Neural progenitor cell (in vitro differentiated cells): Measurements from ENCODE around the gene FAM110C. TPM values are rescaled to one million over a fixed set of nuclear protein-coding genes. Genes with fewer than 3 reads are reported as not detected.

Experiments used
- DNase-seq: peaks from one replicate; pipeline ENCODE4 v3.0.0-alpha.2; 2016; ENCODE audit warnings: low spot score
- H2AFZ ChIP-seq: fragments of 200-600 bp; sonication (generic); replicated peaks from 2 replicates; pipeline ENCODE4 v1.6.1; 2016; ENCODE audit warnings: antibody characterized with exemption
- H3F3A ChIP-seq: fragments of 200-600 bp; sonication (generic); 2 replicates; pipeline ENCODE4 v1.6.1; 2016; ENCODE audit warnings: antibody characterized with exemption, low read depth
- H3K27ac ChIP-seq: fragments of 200-600 bp; sonication (generic); 2 replicates; pipeline ENCODE4 v1.5.1; 2016; ENCODE audit warnings: mild to moderate bottlenecking
- H3K27me3 ChIP-seq: fragments of 200-600 bp; sonication (generic); 2 replicates; pipeline ENCODE4 v1.6.1; 2016; ENCODE audit warnings: mild to moderate bottlenecking, moderate library complexity
- H3K36me3 ChIP-seq: fragments of 200-600 bp; sonication (generic); 2 replicates; pipeline ENCODE4 v1.5.1; 2016
- H3K4me1 ChIP-seq: fragments of 200-600 bp; sonication (generic); 2 replicates; pipeline ENCODE4 v1.6.1; 2016; ENCODE audit warnings: mixed run types
- H3K4me2 ChIP-seq: fragments of 200-600 bp; sonication (generic); 2 replicates; pipeline ENCODE4 v1.6.1; 2016
- H3K4me3 ChIP-seq: fragments of 200-600 bp; sonication (generic); 2 replicates; pipeline ENCODE4 v1.5.1; 2016
- H3K79me2 ChIP-seq: fragments of 200-600 bp; sonication (generic); 2 replicates; pipeline ENCODE4 v1.6.1; 2016; ENCODE audit warnings: low read depth
- H3K9ac ChIP-seq: fragments of 200-600 bp; sonication (generic); 2 replicates; pipeline ENCODE4 v1.6.1; 2016
- H3K9me3 ChIP-seq: fragments of 200-600 bp; sonication (generic); 2 replicates; pipeline ENCODE4 v1.5.1; 2016; ENCODE audit warnings: low read depth
- H4K20me1 ChIP-seq: fragments of 200-600 bp; sonication (generic); 2 replicates; pipeline ENCODE4 v1.6.1; 2016; ENCODE audit warnings: low read depth
- H3K27ac Mint-ChIP-seq: 3 replicates; pipeline ENCODE4 v1.8.0; 2021; ENCODE audit warnings: mixed read lengths
- H3K27me3 Mint-ChIP-seq: 2 replicates; pipeline ENCODE4 v1.8.0; 2022; ENCODE audit warnings: low read depth, mild to moderate bottlenecking, inconsistent platforms, moderate library complexity, mixed read lengths; ENCODE audit not compliant: insufficient read depth
- H3K36me3 Mint-ChIP-seq: 3 replicates; pipeline ENCODE4 v1.8.0; 2021; ENCODE audit warnings: mixed read lengths
- H3K4me1 Mint-ChIP-seq: 3 replicates; pipeline ENCODE4 v1.8.0; 2021; ENCODE audit warnings: mixed read lengths
- H3K4me3 Mint-ChIP-seq: 3 replicates; pipeline ENCODE4 v1.8.0; 2021; ENCODE audit warnings: mild to moderate bottlenecking, moderate library complexity, mixed read lengths
- H3K9me3 Mint-ChIP-seq: 3 replicates; pipeline ENCODE4 v1.8.0; 2020; ENCODE audit warnings: mixed read lengths
- CTCF ChIP-seq: fragments of 200-600 bp; sonication (generic); IDR thresholded peaks from 2 replicates; pipeline ENCODE4 v1.5.1; 2017; ENCODE audit warnings: antibody characterized with exemption, mild to moderate bottlenecking
- EZH2 ChIP-seq: fragments of 200-600 bp; sonication (generic); IDR thresholded peaks from 2 replicates; pipeline ENCODE4 v1.6.1; 2017; ENCODE audit warnings: antibody characterized with exemption, mild to moderate bottlenecking, moderate library complexity
- EZH2phosphoT487 ChIP-seq: fragments of 200-600 bp; sonication (generic); IDR thresholded peaks from 2 replicates; pipeline ENCODE4 v1.6.1; 2017; ENCODE audit warnings: antibody characterized with exemption
- total RNA-seq: library from RNA; depleted of rRNA; stranded (reverse); fragments of >200 nt; gene quantifications from 2 replicates; pipeline ENCODE4 v1.2.3, GENCODE V29; 2015; ENCODE audit warnings: low replicate concordance

The FAM110C gene
- total RNA-seq, 1 donor from 2014 or later = 0.65 TPM

- H2AFZ ChIP-seq = no peak overlapping the region
- H3K4me1 ChIP-seq = no peaks in the 10 kb centered on the region
- no peaks in the 10 kb centered on the region for H3K9me3 ChIP-seq
- Mint-ChIP-seq H3K9me3 (no peaks in the 10 kb centered on the region), H3K36me3 (peaks cover 2% of the 10 kb centered on the region), H3K27ac (no peak overlapping the region), H3K4me3 (no peak overlapping the region), H3K4me1 (peaks cover 6% of the 10 kb centered on the region), H3K27me3 (peaks cover 21% of the 10 kb centered on the region)
- H3K27ac ChIP-seq = no peak overlapping the region
- H3K4me3 ChIP-seq = no peak overlapping the region
- TF ChIP-seq EZH2phosphoT487 (no peak), EZH2 (no peak), CTCF (no peak)
- no peak overlapping the region for H3K9ac ChIP-seq
- DNase-seq = no peak
- H3K27me3 ChIP-seq = peaks cover 29% of the 10 kb centered on the region
- peaks cover 9% of the 10 kb centered on the region for H3F3A ChIP-seq
- no peaks in the 10 kb centered on the region for H3K36me3 ChIP-seq
- H3K4me2 ChIP-seq = no peak overlapping the region
- H4K20me1 ChIP-seq = peaks cover 9% of the 10 kb centered on the region
- no peaks in the 10 kb centered on the region for H3K79me2 ChIP-seq
These were observed 5.8 kb downstream of the FAM110C start for GRCh38 chr2:40465-40864.

DNA sequence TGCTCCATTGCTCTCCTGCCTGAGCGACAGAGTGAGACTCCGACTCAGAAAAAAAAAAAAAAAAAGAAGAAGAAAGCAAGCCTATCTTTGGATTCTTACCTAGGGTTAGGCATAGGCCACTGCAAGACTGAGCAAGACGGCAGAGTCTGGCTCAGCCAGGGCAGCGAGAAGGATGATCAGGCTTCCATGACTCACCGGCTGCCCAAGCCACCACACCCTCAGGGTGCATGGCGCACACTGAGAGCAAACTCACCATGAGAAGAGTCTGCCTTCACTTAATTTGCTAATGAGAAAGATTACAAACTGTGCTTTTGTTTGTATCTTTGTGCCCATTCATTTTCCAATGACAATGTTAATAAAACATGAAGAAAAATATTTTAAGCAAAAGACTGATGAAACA lies 8.2 kb downstream of the FAM110C start:
- TF ChIP-seq EZH2phosphoT487 (no peak), CTCF (no peak), EZH2 (no peak)
- no peaks in the 10 kb centered on the region for H4K20me1 ChIP-seq
- H3K4me2 ChIP-seq = no peak overlapping the region
- no peaks in the 10 kb centered on the region for H3F3A ChIP-seq
- H3K9me3 ChIP-seq = no peaks in the 10 kb centered on the region
- H2AFZ ChIP-seq = no peak overlapping the region
- H3K4me1 Mint-ChIP-seq = no peaks in the 10 kb centered on the region
- DNase-seq = no peak
- no peaks in the 10 kb centered on the region for H3K79me2 ChIP-seq
- no peak overlapping the region for H3K4me3 Mint-ChIP-seq
- H3K4me3 ChIP-seq = no peak overlapping the region
- H3K9ac ChIP-seq = no peak overlapping the region
- H3K27ac ChIP-seq = no peak overlapping the region
- H3K27me3 Mint-ChIP-seq = peaks cover 2% of the 10 kb centered on the region
- peaks cover 2% of the 10 kb centered on the region for H3K36me3 Mint-ChIP-seq
- H3K4me1 ChIP-seq = no peaks in the 10 kb centered on the region
- H3K36me3 ChIP-seq = no peaks in the 10 kb centered on the region
- no peaks in the 10 kb centered on the region for H3K9me3 Mint-ChIP-seq
- no peak overlapping the region for H3K27ac Mint-ChIP-seq
- H3K27me3 ChIP-seq = peaks cover 6% of the 10 kb centered on the region

GRCh38 chr2:36318-36717 lies 10.0 kb downstream of the FAM110C start:
- Histone ChIP-seq H3K27me3 (no peaks in the 10 kb centered on the region), H3K27ac (no peak overlapping the region), H3K36me3 (no peaks in the 10 kb centered on the region), H3K79me2 (no peaks in the 10 kb centered on the region), H3K9me3 (no peaks in the 10 kb centered on the region), H2AFZ (no peak overlapping the region), H3K9ac (no peak overlapping the region), H3F3A (no peaks in the 10 kb centered on the region), H3K4me3 (no peak overlapping the region), H3K4me2 (no peak overlapping the region), H3K4me1 (no peaks in the 10 kb centered on the region), H4K20me1 (no peaks in the 10 kb centered on the region)
- peaks cover 5% of the 10 kb centered on the region for H3K27me3 Mint-ChIP-seq
- H3K36me3 Mint-ChIP-seq = peaks cover 2% of the 10 kb centered on the region
- no peaks in the 10 kb centered on the region for H3K9me3 Mint-ChIP-seq
- no peak overlapping the region for H3K27ac Mint-ChIP-seq
- TF ChIP-seq CTCF (no peak), EZH2phosphoT487 (no peak), EZH2 (no peak)
- no peak for DNase-seq
- no peak overlapping the region for H3K4me3 Mint-ChIP-seq
- no peaks in the 10 kb centered on the region for H3K4me1 Mint-ChIP-seq

- no peaks in the 10 kb centered on the region for H3K4me1 Mint-ChIP-seq
- no peaks in the 10 kb centered on the region for H4K20me1 ChIP-seq
- no peaks in the 10 kb centered on the region for H3K9me3 Mint-ChIP-seq
- DNase-seq = no peak
- no peaks in the 10 kb centered on the region for H3K27me3 ChIP-seq
- H3K79me2 ChIP-seq = no peaks in the 10 kb centered on the region
- no peak overlapping the region for H3K4me3 Mint-ChIP-seq
- no peaks in the 10 kb centered on the region for H3K36me3 ChIP-seq
- no peak overlapping the region for H3K27ac ChIP-seq
- H3K4me2 ChIP-seq = no peak overlapping the region
- peaks cover 5% of the 10 kb centered on the region for H3K27me3 Mint-ChIP-seq
- H2AFZ ChIP-seq = no peak overlapping the region
- peaks cover 2% of the 10 kb centered on the region for H3K36me3 Mint-ChIP-seq
- no peaks in the 10 kb centered on the region for H3K4me1 ChIP-seq
- H3F3A ChIP-seq = no peaks in the 10 kb centered on the region
- H3K9me3 ChIP-seq = no peaks in the 10 kb centered on the region
- no peak overlapping the region for H3K4me3 ChIP-seq
- H3K27ac Mint-ChIP-seq = no peak overlapping the region
- H3K9ac ChIP-seq = no peak overlapping the region
- TF ChIP-seq CTCF = no peak
- no peak for TF ChIP-seq EZH2phosphoT487
- no peak for TF ChIP-seq EZH2
These were observed 10.5 kb downstream of the FAM110C start for GRCh38 chr2:35852-36251.
